Superior temporal gyrus (tissue), 1 donor: Measurements from ENCODE around the gene RTBDN.
A peak's percentile ranks its signal among the peaks of the same experiment; 100 is the strongest.
"Not testable (repeated sequence)": the region's sequence is repeated elsewhere in the genome, so short reads cannot be mapped to it uniquely, and the experiment has no call there.

Source experiments
- DNase-seq: peaks from one replicate; pipeline ENCODE4 v3.0.0-alpha.2; 2016; ENCODE audit errors: extremely low spot score

The RTBDN gene

DNA sequence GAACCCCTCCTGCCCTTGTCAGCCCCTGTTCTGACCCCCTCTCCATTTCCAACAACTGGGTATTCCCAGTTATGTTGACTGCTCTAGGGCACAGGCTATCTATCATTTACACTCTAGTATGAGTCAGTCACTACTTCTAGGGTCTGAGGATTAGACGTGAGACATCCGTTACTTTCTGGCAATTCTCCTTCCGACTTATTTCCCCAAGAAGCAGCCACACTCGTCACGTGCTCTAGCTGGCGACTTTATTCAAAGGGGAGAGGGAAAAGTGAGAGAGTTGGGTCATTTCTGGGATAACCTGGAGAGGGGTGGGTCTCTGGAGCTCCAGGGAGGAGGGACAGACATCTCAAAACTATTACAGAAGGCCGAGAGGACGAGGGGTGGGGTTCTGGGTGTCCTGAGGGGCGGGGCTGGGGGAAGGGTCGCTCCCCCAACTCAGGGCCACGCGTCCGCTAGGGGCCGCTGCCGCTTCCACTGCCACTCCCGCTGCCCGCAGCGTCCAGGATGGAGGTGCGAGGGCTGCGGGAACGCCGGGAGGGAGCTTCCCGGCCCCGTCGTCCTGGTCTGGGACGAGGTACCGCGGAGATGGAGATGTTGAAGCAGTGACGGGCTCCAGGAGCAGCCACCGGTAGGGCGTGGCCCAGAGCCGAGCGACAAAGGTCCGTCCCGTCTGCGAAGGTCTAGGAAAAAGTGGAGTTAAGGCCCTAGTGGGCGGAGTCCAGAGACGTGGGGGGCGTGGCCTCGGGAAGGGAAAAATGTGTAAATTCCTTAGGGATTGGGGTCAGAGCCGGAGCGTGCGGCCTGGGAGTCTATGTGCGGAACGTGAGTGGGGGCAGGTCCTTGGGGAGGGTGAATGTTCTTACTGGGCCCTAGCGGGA lies 8.9 kb downstream of the RTBDN start:
- no peak for DNase-seq

DNA sequence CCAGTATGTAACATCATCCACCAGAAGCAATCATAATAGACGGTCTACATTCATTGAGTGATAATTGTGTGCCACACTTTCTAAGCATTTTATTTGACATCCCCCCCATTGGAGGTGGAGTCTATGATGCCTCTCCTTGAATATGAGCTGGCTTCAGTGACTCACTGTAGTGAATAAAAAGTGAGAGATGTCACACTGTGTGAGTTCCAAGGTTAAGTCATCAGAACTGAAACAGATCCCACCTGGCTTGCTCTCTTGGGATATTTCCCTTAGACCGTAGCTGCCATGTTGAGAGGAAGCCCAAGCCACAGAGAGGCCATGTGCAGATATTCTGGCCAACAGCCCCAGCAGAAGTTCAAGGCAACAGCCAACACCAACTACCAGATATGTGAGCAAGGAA lies 12.6 kb downstream of the RTBDN start:
- DNase-seq: no peak

DNA sequence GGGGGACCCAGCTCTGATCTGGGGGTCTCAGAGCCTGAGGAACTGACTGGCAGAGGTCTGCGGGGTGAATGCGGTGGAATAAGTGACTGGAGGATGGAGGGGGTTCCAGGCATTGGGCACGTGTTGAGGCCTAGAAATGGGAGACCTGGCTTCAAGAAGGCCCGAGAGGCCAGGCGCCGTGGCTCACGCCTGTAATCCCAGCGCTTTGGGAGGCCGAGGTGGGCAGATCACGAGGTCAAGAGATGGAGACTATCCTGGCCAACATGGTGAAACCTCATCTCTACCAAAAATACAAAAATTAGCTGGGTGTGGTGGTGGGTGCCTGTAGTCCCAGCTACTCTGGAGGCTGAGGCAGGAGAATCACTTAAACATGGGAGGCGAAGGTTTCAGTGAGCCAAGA lies 16.6 kb downstream of the RTBDN start:
- DNase-seq: not testable (repeated sequence)

DNA sequence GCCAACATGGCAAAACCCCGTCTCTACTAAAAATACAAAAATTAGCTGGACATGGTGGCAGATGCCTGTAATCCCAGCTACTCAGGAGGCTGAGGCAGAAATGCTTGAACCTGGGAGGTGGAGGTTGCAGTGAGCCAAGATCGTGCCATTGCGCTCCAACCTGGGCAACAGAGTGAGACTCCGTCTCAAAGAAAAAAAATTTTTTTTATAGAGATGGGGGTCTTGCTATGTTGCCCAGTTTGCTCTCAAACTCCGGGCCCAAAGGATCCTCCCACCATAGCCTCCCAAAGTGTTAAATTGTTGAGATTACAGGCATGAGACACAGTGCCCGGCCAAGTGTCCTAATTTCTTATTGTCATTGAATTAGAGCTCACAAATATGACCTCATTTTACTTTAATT lies 17.2 kb downstream of the RTBDN start:
- not testable (repeated sequence) for DNase-seq

DNA sequence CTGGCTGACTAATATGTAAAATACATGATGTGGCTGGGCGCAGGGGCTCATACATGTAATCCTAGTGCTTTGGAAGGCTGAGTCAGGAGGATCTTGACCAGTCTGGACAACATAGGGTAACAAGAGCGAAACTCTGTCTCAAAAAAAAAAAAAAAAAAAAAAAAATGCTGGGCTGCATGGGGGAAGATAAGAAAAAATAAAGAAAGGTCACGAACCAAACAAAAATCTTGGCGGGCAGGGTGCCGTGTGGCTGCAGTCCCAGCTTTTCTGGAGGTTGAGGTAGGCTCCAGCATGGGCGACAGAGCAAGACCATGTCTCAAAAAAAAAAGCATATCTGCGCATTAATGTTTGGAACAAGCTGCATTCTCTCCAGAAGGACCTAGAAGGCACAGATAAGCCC lies 19.3 kb downstream of the RTBDN start:
- no peak for DNase-seq

DNA sequence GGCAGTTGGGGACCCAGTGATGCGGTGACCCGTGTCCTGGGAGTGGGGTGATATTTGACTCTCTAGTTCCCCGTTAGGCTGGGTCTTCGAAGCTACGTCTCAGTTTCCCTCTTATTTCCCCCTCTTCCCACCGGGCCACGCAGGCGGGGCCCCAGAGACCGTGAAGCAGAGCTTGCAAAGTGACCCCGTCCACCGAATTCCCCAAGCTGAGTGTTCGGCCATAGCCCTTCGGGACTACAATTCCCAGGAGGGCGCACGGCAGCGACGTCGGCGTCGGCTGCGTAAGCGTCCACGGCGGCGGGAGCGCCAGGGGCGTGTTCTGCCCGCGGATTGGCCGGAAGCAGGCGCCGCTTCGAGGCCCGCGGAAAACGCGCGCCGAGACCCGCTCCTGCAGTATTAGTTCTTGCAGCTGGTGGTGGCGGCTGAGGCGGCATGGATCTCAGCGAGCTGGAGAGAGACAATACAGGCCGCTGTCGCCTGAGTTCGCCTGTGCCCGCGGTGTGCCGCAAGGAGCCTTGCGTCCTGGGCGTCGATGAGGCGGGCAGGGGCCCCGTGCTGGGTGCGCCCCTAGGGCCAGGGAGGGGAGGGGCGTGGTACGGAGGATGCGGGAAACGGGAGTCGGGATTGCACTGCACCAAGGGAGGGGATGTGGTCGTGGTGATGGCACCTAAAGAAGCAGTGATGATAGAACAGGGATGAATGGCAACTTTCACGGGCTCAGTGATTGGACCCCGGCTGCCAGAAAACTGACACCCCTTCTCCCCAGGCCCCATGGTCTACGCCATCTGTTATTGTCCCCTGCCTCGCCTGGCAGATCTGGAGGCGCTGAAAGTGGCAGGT lies 27.9 kb downstream of the RTBDN start, which contains the start of gene RNASEH2A:
RNASEH2A (plus strand) TSS at position 343 of the 840 bp plus-strand sequence; CDS start at position 433, 90 bp downstream.
- DNase-seq: peak; percentile 91

DNA sequence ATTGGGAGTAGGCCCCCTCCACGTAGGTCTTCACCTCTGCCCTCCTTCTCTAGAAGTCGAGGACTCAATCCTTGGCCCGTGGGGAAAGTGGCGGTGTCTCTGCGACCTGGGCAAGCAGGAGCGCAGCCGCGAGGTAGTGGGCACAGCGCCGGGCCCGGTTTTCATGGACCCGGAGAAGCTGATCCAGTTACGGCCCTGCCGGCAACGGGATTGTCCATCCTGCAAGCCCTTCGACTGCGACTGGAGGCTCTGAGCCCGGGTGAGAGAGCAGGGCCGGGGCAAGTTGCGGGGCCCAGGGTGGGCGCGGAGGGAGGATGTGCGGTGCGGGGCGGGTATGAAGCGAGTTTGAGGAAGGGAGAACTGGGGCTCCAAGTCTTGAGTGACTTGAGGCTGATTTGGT lies 30.3 kb downstream of the RTBDN start:
- no peak for DNase-seq

DNA sequence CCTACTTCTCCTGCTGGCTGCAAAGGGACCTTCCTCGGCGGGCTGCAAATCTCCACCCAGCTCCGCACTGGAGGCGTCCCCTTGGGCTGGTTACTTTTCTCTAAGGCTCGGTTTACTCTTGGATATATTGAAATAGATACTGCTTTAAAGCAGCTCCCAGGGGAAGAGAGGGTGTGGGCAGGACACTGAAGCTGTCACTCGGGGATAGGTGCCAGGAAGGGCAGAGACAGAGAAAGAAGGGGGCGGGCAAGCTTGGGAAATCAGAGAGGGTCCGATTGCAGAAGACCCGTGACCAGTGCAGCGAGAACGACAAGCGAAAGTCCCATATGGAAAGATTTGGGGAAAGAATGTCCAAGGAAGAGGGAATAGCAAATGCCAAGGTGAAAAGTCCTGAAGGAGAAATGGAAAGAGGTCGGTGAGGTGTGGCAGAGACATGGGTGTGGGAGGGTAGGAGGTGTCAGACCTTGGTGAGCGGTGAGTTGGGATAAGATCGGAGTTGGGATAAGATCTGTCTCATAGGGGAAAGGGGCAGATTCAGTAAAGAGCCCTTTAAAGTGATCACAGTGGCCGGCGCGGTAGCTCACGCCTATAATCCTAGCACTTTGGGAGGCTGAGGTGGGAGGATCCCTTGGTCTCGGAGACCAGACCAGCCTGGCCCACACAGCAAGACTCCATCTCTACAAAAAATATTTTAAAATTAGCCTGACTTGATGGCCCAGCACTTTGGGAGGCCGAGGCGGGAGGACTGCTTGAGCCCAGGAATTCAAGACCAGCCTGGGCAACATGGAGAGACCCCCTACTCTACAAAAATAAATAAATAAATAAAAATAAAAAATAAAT lies 31.9 kb downstream of the RTBDN start:
- DNase-seq: peak; percentile 15

DNA sequence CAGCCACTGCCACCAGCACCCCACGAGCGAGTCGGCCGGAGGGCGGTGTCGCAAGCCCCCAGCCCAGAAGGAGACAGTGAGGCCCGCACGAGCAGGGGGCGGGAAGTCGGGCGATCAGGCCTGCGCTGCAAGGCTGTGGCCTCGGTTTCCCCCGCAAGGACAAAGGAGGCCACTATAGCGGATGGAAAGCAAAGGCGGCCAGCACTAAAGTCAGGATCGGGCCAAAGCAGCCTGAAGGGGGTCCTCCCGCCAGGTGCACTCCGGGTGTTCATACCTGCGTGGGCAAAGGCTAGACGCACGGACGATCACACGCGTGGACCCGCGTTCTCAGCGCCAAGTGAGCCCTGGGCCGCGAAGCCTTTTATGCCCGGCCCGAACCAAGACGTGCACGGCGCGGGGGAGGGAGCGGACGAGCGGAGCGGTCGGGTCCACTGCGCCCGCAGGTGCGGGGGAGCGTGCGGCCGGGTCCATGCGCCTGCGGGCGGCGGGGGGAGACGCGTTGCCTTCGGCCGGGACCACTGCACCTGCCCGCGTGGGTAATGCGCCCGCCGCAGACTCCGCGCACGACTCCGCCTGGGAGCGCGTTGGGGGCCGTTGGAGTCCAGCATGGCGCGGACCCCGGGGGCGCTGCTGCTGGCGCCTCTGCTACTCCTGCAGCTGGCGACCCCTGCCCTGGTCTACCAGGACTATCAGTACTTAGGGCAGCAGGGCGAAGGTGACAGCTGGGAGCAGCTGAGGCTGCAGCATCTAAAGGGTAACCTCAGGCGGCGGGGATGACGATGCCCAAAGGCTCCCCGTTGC lies 32.7 kb downstream of the RTBDN start, which contains the start of the genes PRDX2 and THSD8:
PRDX2 (minus strand) TSS at position 335 of the 801 bp plus-strand sequence. CDS start 539 bp downstream, outside the sequence.
THSD8 (plus strand) TSS at position 604 of the 801 bp plus-strand sequence; CDS start at position 607, 3 bp downstream.
- peak; percentile 83 for DNase-seq

DNA sequence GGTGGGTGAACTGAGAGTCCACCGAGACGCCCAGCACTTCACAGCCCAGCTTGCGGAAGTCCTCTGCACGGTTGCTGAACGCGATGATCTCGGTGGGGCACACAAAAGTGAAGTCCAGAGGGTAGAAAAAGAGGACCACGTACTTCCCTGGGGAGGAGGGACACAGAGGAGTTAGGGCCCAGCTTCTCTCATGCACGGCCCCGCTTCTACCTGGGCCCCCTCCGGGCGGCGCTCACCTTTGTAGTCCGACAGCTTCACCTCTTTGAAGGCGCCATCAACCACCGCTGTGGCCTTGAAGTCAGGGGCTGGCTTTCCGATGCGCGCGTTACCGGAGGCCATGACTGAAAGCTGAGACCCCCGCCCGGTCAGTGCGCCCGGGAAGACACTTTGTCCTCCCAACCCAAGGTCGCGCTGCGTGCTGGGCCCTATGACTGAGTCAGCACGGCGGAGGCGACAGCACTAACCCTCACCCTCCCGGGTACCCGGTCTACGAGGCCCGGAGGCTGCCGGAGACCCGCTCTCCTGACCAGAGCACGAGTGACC lies 33.4 kb downstream of the RTBDN start:
- peak; percentile 8 for DNase-seq

DNA sequence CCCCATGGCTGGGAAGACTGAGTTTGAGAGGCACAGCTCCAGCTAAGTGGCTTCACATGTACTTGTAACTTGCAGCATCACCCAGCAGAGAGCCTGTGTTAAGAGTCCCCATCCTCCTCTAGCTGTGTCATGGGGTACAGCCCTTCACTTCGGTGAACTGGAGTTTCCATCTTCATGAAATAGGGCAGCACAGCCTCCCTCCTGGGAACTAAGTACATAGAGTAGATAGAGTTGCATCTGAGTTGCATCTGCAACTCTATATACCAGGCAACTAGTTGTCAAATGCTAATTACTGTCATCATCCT lies 34.0 kb downstream of the RTBDN start:
- no peak for DNase-seq

DNA sequence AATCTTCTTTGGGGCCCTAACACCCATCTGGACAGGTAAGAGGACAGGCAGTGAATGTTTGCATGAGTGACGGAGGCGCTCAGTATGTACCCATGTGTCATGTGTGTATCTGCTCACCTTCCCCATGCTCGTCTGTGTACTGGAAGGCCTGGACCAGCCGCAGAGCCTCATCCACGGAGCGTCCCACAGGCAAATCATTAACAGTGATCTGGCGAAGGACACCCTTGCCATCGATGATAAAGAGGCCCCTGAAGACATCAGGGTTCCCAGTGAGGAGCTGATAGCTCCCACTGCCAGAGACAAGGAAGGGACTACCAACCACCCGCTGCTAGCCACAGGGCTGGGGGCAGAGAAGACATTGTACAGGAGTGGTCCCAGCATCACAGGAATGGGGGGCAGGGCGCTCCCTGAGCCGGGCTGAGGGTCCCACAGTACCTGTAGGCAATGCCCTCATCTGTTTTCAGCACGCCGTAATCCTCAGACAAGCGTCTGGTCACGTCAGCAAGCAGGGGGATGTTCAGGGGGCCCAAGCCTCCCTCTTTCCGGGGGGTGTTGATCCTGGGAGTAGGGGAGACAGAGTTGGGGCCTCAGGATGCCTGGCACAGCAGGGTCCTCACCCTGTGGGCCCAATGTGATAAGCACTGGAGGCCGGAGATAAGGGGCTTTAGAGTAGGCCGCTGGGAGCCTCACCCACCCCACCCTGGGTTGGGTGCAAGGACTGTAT lies 34.5 kb downstream of the RTBDN start:
- DNase-seq: no peak

DNA sequence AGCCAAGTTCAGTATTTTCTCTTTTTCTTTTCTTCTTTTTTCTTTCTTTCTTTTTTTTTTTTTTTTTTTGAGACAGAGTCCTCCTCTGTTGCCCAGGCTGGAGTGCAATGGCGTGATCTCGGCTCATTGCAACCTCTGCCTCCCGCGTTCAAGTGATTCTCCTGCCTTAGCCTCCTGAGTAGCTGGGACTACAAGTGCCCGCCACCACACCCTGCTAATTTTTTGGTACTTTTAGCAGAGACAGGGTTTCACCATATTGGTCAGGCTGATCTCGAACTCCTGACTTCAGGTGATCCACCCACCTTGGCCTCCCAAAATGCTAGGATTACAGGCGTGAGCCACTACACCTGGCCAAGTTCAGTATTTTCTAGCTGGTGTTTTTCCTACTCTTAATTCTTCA lies 36.8 kb downstream of the RTBDN start:
- not testable (repeated sequence) for DNase-seq

DNA sequence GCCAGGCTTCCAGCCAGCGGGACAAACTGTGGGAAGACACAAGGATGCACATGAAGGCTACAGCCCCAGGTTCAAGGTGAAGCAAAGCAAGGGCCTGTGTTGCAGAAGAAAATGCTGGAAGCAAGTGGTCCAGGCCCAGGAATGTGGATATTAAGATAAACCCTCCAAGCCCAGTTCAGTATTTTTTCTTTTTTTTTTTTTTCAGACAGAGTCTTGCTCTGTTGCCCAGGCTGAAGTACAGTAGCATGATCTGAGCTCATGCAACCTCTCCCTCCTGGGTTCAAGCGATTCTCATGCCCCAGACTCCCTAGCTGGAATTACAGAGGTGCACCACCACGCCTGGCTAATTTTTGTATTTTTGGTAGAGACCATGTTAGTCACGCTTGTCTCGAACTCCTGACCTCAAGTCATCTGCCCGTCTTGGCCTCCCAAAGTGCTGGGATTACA lies 37.2 kb downstream of the RTBDN start:
- DNase-seq: no peak

DNA sequence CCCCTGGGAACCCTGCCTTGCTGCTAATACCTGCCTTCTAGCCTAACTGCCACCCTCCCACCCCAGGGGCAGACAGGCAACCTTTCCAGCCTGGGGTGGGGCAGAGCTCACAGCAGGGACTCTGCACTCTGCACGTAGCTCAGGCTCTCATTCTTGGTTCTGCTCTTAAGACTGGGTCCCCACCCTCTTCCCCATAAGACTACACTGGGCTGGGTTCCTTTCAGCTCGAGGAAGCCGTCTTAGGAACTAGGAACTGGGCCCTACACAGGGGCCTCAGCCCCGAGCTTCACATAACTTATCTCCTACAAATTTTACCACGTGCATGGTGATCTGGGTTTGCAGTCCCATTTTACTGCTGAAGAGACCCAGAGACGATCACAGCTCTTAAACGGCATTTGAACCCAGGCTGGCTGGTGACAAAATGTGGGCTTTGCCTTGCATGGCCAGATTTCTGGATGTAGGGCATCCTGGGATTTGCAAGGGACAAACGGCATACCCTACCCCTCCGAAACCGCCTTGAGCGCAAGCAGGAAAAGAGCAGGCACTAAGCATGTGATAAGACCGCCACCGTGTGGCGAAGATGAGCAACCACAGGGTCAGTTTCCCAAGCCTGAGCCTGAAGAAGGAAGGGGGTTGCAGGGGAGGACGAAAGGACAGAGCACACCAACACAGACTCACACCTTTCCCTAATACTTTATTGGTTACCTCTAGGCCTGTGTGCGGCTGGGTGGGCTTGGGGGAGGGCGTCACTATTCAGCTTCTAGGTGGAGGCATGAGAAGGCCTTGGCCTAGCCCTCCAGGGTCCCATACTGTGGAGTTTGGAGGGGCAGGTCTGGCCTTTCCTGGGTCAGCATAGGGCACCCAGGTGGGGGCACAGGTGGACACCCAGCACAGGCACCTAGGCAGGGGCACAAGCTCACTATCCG lies 38.0 kb downstream of the RTBDN start:
- peak; percentile 93 for DNase-seq

DNA sequence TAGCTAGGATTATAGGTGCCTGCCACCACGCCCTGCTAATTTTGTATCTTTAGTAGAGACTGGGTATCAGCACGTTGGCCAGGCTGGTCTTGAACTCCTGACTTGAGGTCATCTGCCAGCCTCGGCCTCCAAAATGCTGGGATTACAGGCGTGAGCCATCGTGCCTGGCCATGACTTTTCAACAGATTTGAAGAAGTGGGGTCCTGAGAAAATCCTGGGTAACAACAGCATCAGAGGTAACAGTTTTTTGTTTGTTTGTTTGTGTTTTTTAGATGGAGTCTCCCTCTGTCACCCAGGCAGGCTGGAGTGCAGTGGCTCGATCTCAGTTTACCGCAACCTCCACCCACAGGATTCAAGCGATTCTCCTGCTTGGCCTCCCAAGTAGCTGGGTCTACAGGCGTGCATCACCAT lies 39.4 kb downstream of the RTBDN start:
- DNase-seq: no peak

DNA sequence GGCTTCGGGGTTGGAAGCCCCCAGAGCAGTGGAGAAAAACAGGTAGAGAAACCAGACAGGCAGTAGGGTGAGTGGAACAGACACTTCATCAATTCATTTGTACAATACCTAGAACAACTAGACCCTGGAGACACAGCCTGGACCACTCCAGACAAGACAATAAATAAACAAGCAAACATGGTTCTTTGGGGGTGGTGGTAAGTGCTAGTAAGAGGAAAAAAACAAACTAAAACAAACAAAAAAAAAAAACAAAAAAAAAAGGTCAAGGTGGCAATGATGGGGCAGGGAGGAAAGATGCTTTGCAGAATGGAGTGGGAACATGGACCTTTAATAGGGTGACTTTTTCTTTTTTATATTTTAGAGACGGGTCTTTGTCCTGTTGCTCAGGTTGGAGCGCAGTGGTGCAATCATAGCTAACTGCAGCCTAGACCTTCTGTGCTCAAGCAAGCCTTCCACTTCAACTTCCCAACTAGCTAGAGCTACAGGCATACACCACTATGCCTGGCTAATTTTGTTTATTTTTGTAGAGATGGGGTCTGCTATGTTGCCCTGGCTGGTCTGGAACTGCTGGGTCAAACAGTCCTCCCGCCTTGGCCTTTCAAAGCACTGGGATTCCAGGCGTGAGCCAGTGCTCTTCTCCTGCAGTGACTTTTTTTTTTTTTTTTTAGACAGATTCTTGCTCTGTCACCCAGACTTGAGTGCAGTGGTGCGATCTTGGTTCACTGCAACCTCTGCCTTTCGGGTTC lies 40.0 kb downstream of the RTBDN start:
- DNase-seq: no peak
